Aorta (tissue), 5 donors: ENCODE results near the gene RXRB. TPM values are rescaled to one million over a fixed set of nuclear protein-coding genes. Genes with fewer than 3 reads are reported as not detected.

Experiments used
- ATAC-seq: fragments of 200-7000 bp; cut with Tn5 transposase; one replicate; pipeline ENCODE4 v1.9.1; 2022; ENCODE audit warnings: moderate library complexity; ENCODE audit not compliant: low FRiP score
- DNase-seq, 2 donors: peaks; one replicate each; pipeline ENCODE4 v3.0.0-alpha.2; 2020
- H3K27ac ChIP-seq, 2 donors: one replicate each; pipeline ENCODE4 v1.5.1; 2013; ENCODE audit warnings: low read length in 2 of 2, mild to moderate bottlenecking in 2 of 2, moderate library complexity in 2 of 2, control low read depth in 1 of 2, inconsistent platforms in 1 of 2, low read depth in 1 of 2
- H3K27me3 ChIP-seq, 2 donors: one replicate each; pipeline ENCODE4 v1.6.1; 2013; ENCODE audit warnings: control low read depth in 1 of 2, low read length in 1 of 2, mild to moderate bottlenecking in 1 of 2, moderate library complexity in 1 of 2; ENCODE audit not compliant: insufficient read depth in 2 of 2, control insufficient read depth in 1 of 2
- H3K36me3 ChIP-seq, 2 donors: one replicate each; pipeline ENCODE4 v1.6.1; 2013; ENCODE audit warnings: control low read depth in 1 of 2, low read length in 1 of 2, mild to moderate bottlenecking in 1 of 2; ENCODE audit not compliant: insufficient read depth in 2 of 2, control insufficient read depth in 1 of 2
- H3K4me1 ChIP-seq, 2 donors: one replicate each; pipeline ENCODE4 v1.6.1; 2013; ENCODE audit warnings: low read length in 2 of 2, control low read depth in 1 of 2, mild to moderate bottlenecking in 1 of 2, moderate library complexity in 1 of 2; ENCODE audit not compliant: insufficient read depth in 2 of 2, control insufficient read depth in 1 of 2
- H3K4me3 ChIP-seq, 2 donors: one replicate each; pipeline ENCODE4 v1.5.1; 2013; ENCODE audit warnings: low read length in 2 of 2, control low read depth in 1 of 2, mild to moderate bottlenecking in 1 of 2
- H3K9me3 ChIP-seq: one replicate; pipeline ENCODE4 v1.6.1; 2013; ENCODE audit warnings: mild to moderate bottlenecking, low read length; ENCODE audit not compliant: control insufficient read depth
- WGBS, 2 donors: extraction: QIAGEN DNeasy Blood & Tissue Kit; methylation state at CpG; one replicate each; pipeline ENCODE4 v1.1.7; 2013; 5-methylcytosine and 5-hydroxymethylcytosine counted together
- intact Hi-C, 2 donors: fragments of 100-400 bp; cut with DNase I; formaldehyde crosslinking; loops; one replicate each; pipeline versions ENCODE4 v1.14.2 to v1.15.0; 2022
- polyA plus RNA-seq, 2 donors: library from polyadenylated mRNA; stranded (reverse); fragments of 200-250 nt; gene quantifications; one replicate each; pipeline ENCODE4 v1.2.3, GENCODE V29; 2013
- total RNA-seq, 2 donors: library from RNA; stranded (reverse); fragmentation: NEBNext Ultra II Directional; extraction: Animal tissue kit (Norgen Biotek cat#: 25700); gene quantifications; one replicate each; pipeline ENCODE4 v1.2.1, GENCODE V29; 2021
- donor health status: healthy with polysubstance abuse.
- donor health status: Bipolar disorder and iron deficiency.
- donor health status: DM: no; HTN: no; CAD: no.
- donor health status: DM: no; HTN: no; CAD: no.
- donor health status: DM: yes; HTN: yes; CAD: no.

Gene RXRB
- total and polyA plus RNA-seq, 4 donors = 14.1 to 120 (median 53.5) TPM

DNA sequence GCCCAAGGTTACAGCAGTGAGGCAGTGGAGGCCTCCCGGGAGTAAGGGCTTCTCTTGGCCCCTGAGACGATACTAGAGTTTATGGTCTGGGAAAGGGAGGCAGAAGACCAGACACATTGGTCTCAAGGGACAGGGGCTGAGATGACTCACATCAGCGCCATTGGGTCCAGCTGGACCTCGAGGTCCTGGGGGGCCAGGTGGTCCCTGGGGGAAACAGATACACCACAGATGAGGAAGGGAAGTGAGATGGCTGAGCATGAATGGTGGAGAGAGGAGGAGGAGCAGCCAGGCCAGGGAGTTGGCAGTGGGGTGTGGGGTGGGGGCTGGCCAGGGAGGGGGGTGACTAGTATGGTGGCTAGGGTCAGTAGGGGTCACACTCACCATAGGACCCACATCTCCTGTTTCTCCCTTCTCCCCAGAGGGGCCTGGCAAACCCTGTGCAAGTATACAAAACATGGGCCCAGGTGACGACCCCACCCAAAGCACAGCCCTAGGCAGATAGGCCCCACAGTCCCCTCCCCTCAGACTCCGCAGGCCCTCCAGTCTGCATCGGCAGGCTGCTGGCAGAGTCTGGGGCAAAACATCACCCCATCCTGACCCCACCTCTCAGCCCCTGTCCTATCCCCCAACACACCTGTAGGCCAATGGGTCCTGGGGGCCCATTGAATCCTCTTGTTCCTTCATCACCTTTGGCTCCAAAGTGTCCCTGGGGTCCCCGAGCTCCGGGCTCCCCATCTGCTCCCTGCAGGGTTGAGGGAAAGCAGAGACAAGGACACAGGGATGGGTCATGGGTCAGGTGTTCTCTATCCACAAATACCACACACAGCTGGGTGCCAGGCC is 30.1 kb downstream of the RXRB start:
- ATAC-seq (no peak), DNase-seq (no peak)
- Histone ChIP-seq H3K4me3 (no peak overlapping the region), H3K27ac (no peak overlapping the region), H3K4me1 (no peaks in the 10 kb centered on the region), H3K9me3 (no peaks in the 10 kb centered on the region), H3K36me3 (no peaks in the 10 kb centered on the region), H3K27me3 (no peaks in the 10 kb centered on the region)
- WGBS, 2 donors = 88 to 90% methylated on average over 9 of the region's 9 CpGs
- intact Hi-C loops = no loop called here

DNA sequence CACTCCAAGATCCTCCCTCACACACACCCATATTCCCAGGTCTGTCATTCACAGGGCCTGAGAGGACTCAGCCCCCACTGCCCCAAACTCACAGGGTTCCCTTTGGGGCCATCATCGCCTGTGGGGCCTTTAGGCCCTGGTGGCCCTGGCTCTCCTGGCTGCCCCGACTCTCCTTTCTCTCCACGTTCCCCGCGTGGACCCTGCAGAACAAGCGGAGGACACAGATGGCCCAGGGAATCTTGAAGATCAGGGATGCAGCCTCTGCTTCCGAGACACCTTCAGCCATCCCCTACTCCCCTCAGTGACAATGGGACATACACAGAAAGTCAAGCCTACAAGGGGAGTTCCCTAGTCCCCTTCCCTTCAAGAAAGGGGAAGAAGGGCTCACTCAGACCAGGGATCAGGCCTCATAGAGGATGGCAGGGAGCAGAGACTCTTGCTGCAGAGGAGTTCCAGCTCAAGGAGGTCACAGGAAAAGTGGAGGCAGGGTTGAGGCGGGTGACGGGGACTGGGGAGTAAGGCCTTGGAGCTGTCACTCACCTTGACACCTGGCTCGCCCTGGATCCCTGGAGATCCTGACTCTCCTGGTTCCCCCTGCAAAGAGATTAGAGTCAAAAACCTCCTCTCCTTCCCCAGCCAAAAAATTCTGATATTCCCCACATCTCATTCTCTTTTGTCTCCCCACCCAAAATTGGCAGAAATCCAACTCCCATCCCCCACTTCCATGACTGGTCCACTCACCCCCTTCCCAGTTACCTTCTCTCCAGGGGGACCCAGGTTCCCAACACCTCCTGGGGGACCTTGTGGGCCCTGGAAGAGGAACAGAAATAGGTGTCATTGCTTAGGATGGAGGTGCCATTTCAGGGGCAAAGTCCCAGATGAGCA is 30.9 kb downstream of the RXRB start:
- intact Hi-C loops = no loop called here
- DNase-seq = no peak
- WGBS, 2 donors = 96 to 97% methylated on average over 10 of the region's 10 CpGs

DNA sequence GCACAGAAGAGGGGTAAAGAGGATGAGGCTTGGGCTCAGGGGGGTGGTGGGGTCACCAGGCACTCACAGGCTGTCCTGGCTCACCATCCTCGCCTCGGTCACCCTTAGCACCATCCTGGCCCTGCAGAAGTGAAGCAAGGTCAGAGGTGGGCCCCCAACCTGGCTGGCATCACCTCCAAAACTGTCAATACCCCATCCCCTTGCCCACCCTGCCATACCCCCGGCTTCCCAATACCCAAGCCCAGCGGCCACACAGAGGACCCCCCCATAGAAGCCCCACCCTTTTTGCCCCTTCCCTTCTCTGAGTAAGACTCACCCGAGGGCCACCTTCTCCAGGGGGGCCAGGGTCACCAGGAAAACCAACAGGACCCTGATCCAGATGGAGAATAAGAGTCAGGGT is 31.8 kb downstream of the RXRB start:
- H3K9me3 ChIP-seq = no peaks in the 10 kb centered on the region
- intact Hi-C loops = no loop called here
- H3K27ac ChIP-seq = no peak overlapping the region
- no peaks in the 10 kb centered on the region for H3K27me3 ChIP-seq
- no peak overlapping the region for H3K4me3 ChIP-seq
- ATAC-seq = no peak
- H3K4me1 ChIP-seq = no peaks in the 10 kb centered on the region
- WGBS, 2 donors = 73 to 77% methylated on average over 5 of the region's 5 CpGs
- DNase-seq = no peak
- H3K36me3 ChIP-seq = no peaks in the 10 kb centered on the region

More for the DNA sequence above, 30.9 kb downstream of the RXRB start:
- ATAC-seq = no peak
- no peaks in the 10 kb centered on the region for H3K36me3 ChIP-seq
- H3K4me1 ChIP-seq = no peaks in the 10 kb centered on the region
- no peak overlapping the region for H3K27ac ChIP-seq
- H3K9me3 ChIP-seq = no peaks in the 10 kb centered on the region
- H3K27me3 ChIP-seq = no peaks in the 10 kb centered on the region
- no peak overlapping the region for H3K4me3 ChIP-seq

DNA sequence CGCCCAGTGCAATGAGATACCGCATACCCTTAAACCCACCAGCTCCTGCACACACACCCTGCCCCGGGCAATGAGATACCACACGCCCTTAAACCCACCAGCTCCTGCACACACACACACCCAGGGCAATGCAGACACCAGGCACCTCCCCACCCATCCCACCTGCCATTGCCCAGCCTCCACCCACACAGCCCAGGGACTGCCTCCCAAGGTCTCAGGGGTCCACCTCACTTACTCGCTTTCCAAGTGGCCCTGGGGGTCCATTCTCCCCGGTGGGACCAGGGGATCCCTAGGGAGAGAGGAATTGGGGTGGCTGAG is 32.2 kb downstream of the RXRB start:
- no peaks in the 10 kb centered on the region for H3K9me3 ChIP-seq
- no peaks in the 10 kb centered on the region for H3K27me3 ChIP-seq
- WGBS, 2 donors = 75 to 81% methylated on average over 6 of the region's 6 CpGs
- intact Hi-C loops = no loop called here
- ATAC-seq = no peak
- no peak overlapping the region for H3K4me3 ChIP-seq
- H3K36me3 ChIP-seq = no peaks in the 10 kb centered on the region
- no peak for DNase-seq
- H3K4me1 ChIP-seq = no peaks in the 10 kb centered on the region
- H3K27ac ChIP-seq = no peak overlapping the region

DNA sequence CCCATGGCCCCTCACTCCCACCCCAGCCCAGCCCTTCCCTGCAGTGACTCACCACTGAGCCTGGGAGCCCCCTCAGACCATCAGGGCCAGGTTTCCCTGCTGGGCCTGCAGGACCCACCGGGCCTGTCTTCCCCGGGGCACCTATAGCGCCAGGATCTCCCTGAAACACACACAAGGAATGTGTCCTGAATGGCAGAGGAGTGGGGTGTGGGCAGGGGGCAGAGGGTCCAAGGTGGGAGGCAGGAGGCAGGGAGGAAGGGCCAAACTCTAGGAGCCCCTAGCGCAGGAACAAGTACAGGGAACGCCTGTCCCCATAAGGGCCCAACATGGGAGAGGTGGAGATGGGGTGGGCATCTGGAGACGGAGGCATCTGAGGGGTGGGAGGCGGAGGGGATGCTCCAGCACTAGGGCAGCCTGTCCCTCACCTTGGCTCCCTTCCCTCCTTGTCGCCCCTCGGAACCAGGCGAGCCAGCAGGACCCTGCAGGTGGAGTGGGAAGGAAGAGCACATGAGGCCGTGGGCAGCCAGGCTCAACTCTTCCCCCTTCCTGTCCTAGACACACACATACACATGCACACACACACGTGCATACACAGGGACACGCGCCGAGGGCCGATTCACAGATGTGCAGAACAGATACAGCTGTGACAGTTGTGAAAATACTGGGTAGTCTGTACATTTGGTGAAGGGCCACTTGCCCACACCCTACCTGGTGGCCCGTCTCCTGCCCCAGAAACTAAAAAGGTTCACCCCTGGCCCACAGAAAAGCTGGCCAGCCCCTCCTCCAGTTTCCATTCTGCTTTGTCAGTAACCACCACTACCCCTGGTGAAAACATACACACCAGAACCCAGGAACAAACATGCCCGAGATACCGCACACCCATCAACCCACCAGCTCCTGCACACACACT is 32.8 kb downstream of the RXRB start:
- Histone ChIP-seq H3K4me1 (no peaks in the 10 kb centered on the region), H3K4me3 (no peak overlapping the region), H3K27me3 (no peaks in the 10 kb centered on the region), H3K36me3 (no peaks in the 10 kb centered on the region), H3K9me3 (no peaks in the 10 kb centered on the region), H3K27ac (no peak overlapping the region)
- 90 to 91% methylated on average over 16 to 19 of the region's 19 CpGs for WGBS, 2 donors
- ATAC-seq (no peak), DNase-seq (no peak)
- intact Hi-C loops = no loop called here

DNA sequence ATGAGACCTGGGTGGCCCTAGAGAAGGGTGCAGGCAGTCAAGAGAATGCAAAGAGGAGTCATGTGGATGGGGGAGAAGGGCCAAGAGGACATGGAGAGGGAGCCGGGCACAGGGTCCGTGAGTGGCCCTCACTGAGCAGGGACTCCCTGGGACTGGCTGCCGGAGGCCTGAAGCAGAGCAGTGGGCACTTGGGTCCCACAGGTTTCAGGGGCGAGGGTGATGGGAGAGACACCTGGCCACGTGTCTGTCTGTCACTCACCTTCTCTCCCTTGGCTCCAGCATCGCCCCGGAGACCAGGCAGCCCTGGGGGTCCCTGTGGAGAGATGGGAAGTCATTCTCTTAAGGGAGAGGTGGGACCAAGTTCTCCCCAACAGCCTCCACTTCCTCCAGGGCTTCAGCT is 33.7 kb downstream of the RXRB start:
- H3K4me3 ChIP-seq = no peak overlapping the region
- H3K4me1 ChIP-seq = no peaks in the 10 kb centered on the region
- DNase-seq (no peak), ATAC-seq (no peak)
- no peaks in the 10 kb centered on the region for H3K36me3 ChIP-seq
- no peaks in the 10 kb centered on the region for H3K27me3 ChIP-seq
- WGBS, 2 donors = 87 to 94% methylated on average over 7 of the region's 7 CpGs
- intact Hi-C loops = no loop called here
- H3K27ac ChIP-seq = no peak overlapping the region
- H3K9me3 ChIP-seq = no peaks in the 10 kb centered on the region

DNA sequence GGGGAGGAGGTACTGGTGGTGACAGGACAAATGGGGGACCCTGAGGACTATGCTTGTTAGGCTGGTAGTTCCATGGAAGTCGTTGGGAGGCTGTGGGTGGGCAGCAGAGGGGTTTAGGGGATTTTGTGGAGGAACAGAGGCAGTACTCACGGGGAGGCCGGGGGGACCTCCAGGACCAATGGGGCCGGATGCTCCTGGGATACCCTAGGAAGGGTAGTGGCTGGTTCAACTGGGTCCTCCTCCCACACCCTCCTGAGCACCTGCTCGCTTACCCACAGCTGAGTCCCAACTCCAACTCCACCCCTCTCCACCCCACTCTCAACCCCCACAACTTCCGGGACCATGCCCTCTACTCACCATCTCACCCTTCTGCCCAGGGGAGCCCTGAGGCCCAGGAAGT is 34.1 kb downstream of the RXRB start:
- 91% methylated on average over 6 of the region's 6 CpGs for WGBS, 2 donors
- Histone ChIP-seq H3K27ac (no peak overlapping the region), H3K4me1 (no peaks in the 10 kb centered on the region), H3K27me3 (no peaks in the 10 kb centered on the region), H3K9me3 (no peaks in the 10 kb centered on the region), H3K36me3 (no peaks in the 10 kb centered on the region), H3K4me3 (no peak overlapping the region)
- ATAC-seq = no peak
- intact Hi-C loops = no loop called here
- no peak for DNase-seq

DNA sequence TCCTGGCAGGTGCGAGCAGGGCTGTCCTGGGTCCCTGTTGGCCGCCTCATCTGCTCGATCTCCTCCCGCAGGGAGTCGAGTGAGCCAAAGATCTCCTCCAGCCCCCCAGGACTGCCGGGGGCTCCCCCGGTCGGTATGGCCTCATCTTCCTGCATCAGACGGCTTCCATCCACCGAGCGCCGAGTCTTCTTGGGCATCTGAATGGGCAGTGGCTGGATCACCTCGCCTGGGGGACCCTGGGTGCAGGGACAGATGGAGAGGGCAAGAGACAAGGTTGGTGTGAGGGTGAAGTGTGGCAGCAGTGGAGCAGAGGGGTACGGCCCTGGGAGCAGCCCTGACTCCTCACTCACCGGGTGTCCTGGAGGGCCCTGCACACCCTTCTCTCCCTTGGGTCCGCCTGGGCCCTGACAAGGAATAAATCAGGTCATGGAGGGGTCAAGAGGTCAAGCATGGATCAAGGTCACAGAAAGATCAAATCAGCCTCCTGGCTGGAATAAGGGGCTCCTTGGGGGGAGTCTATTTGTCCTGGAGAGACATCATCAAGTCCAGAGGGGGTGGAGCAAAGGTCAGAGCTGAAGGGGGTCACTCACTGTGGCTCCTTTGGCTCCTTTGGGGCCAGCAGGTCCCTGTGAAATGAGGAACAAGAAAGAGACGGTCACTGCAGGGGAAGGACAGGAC is 34.7 kb downstream of the RXRB start:
- intact Hi-C loops = no loop called here
- no peak for DNase-seq
- Histone ChIP-seq H3K36me3 (no peaks in the 10 kb centered on the region), H3K27ac (no peak overlapping the region), H3K9me3 (no peaks in the 10 kb centered on the region), H3K4me1 (no peaks in the 10 kb centered on the region), H3K27me3 (no peaks in the 10 kb centered on the region), H3K4me3 (no peak overlapping the region)
- 84 to 89% methylated on average over 17 of the region's 17 CpGs for WGBS, 2 donors
- no peak for ATAC-seq
